Coronary artery (tissue), 2 donors: ENCODE measurements around the gene GJC1.

Experiments used
- DNase-seq: peaks from one replicate; pipeline ENCODE4 v3.0.0-alpha.2; 2017; ENCODE audit warnings: low spot score
- H3K27ac ChIP-seq, 2 donors: fragments of 200-600 bp; sonication (generic); one replicate each; pipeline ENCODE4 v1.5.1; 2016 to 2019
- H3K4me3 ChIP-seq: fragments of 200-600 bp; sonication (generic); 2 replicates; pipeline ENCODE4 v1.5.1; 2016; ENCODE audit warnings: mild to moderate bottlenecking, moderate library complexity
- CTCF ChIP-seq: fragments of 200-600 bp; sonication (generic); IDR thresholded peaks from one replicate; pipeline ENCODE4 v1.5.1; 2019; ENCODE audit warnings: antibody characterized with exemption

The GJC1 gene

GRCh38 chr17:44782326-44782850 is 47.7 kb downstream of the GJC1 start:
- DNase-seq, result no peak
- H3K27ac ChIP-seq, result peak overlapping the region; percentile 38 to 70
- no peak overlapping the region for H3K4me3 ChIP-seq
- no peak for TF ChIP-seq CTCF

GRCh38 chr17:44781551-44782325 is 48.3 kb downstream of the GJC1 start:
- Histone ChIP-seq H3K27ac (peak overlapping the region; percentile 38 to 70), H3K4me3 (no peak overlapping the region)
- TF ChIP-seq CTCF, result no peak
- peak; percentile 75 for DNase-seq

- no peak for TF ChIP-seq CTCF
- DNase-seq, result peak; percentile 69
- Histone ChIP-seq H3K27ac (peak overlapping the region in 1 of 2 donors; percentile 70), H3K4me3 (no peak overlapping the region)
These were observed 49.1 kb downstream of the GJC1 start for GRCh38 chr17:44780845-44781480.

GRCh38 chr17:44780161-44780560 is 49.9 kb downstream of the GJC1 start:
- peak overlapping the region in 1 of 2 donors; percentile 44 for H3K27ac ChIP-seq
- no peak overlapping the region for H3K4me3 ChIP-seq
- DNase-seq, result no peak
- no peak for TF ChIP-seq CTCF

GRCh38 chr17:44779211-44780025 is 50.7 kb downstream of the GJC1 start:
- peak; percentile 87 for TF ChIP-seq CTCF
- H3K27ac ChIP-seq, result peak overlapping the region; percentile 44 to 74
- DNase-seq, result peak; percentile 90
- H3K4me3 ChIP-seq, result peak overlapping the region; percentile 75

- H3K4me3 ChIP-seq, result peak overlapping the region; percentile 75
- peak overlapping the region; percentile 44 to 74 for H3K27ac ChIP-seq
- TF ChIP-seq CTCF, result no peak
- no peak for DNase-seq
These were observed 51.4 kb downstream of the GJC1 start for GRCh38 chr17:44778656-44779210.
